ENCODE results near the gene DNAJB9.

DNAJB9 gene

GRCh38 chr7:108569381-108570145 is at the start of gene DNAJB9, which contains the start of gene THAP5:
Gene DNAJB9, plus strand, starts transcription at chr7:108569874. Its CDS starts 1,853 bp downstream, at chr7:108571727.
Gene THAP5, minus strand, starts transcription at chr7:108569706. Its CDS starts 137 bp downstream, at chr7:108569569.
- no peak for TF ChIP-seq CTCF (IDR thresholded peaks at IDR 0.05)

- TF ChIP-seq CTCF (IDR thresholded peaks at IDR 0.05) = no peak
Measured at GRCh38 chr7:108522780-108523179, 46.9 kb upstream of the DNAJB9 start.

- no peak for TF ChIP-seq CTCF (IDR thresholded peaks at IDR 0.05)
Measured at GRCh38 chr7:108525327-108525984, 44.2 kb upstream of the DNAJB9 start.

GRCh38 chr7:108525985-108526767 is 43.5 kb upstream of the DNAJB9 start, which contains the start of gene PNPLA8:
Gene PNPLA8, minus strand, starts transcription at chr7:108526135. Its CDS starts 10,644 bp downstream, at chr7:108515491.
- TF ChIP-seq CTCF (IDR thresholded peaks at IDR 0.05) = no peak

- TF ChIP-seq CTCF (IDR thresholded peaks at IDR 0.05) = no peak
Measured at GRCh38 chr7:108526768-108527017, 43.0 kb upstream of the DNAJB9 start.

- TF ChIP-seq CTCF (IDR thresholded peaks at IDR 0.05) = no peak
Measured at GRCh38 chr7:108528183-108528712, 41.4 kb upstream of the DNAJB9 start.

GRCh38 chr7:108529341-108529740 is 40.3 kb upstream of the DNAJB9 start:
- TF ChIP-seq CTCF (IDR thresholded peaks at IDR 0.05) = no peak
